ENCODE results near the gene DNER.

DNA sequence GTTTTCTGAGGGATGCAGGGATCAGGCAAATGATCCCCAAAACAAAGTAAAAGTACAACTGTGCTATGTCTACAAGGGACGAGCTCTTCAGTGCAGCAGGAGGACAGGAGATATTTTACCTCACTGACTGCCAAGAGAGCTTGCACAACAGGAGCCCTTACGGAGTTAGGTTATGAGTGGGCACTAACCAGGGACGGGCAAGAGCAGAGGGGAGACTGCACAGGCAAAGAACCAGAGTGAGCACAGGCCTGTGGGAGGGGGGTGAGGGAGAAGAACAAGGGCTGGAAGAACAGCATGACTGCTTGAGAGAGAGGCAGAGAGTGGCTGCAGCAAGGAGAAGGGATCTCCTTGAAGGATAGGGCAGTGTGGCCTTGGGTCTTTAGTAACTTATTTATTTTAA lies 342.1 kb downstream of the DNER start:
- TF ChIP-seq, protein P1, sequence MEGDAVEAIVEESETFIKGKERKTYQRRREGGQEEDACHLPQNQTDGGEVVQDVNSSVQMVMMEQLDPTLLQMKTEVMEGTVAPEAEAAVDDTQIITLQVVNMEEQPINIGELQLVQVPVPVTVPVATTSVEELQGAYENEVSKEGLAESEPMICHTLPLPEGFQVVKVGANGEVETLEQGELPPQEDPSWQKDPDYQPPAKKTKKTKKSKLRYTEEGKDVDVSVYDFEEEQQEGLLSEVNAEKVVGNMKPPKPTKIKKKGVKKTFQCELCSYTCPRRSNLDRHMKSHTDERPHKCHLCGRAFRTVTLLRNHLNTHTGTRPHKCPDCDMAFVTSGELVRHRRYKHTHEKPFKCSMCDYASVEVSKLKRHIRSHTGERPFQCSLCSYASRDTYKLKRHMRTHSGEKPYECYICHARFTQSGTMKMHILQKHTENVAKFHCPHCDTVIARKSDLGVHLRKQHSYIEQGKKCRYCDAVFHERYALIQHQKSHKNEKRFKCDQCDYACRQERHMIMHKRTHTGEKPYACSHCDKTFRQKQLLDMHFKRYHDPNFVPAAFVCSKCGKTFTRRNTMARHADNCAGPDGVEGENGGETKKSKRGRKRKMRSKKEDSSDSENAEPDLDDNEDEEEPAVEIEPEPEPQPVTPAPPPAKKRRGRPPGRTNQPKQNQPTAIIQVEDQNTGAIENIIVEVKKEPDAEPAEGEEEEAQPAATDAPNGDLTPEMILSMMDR (IDR thresholded peaks at IDR 0.05) = no peak
- no peak for TF ChIP-seq POLR2A (IDR thresholded peaks at IDR 0.05)
